HG02943 (cell line): ENCODE results near the gene NRCAM.

Experiments used
- ATAC-seq: cut with Tn5 transposase; IDR thresholded peaks from one replicate; pipeline ENCODE4 v1.9.1; 2021; ENCODE audit warnings: mild to moderate bottlenecking, low read depth, moderate library complexity; ENCODE audit not compliant: unreplicated experiment

The NRCAM gene

DNA sequence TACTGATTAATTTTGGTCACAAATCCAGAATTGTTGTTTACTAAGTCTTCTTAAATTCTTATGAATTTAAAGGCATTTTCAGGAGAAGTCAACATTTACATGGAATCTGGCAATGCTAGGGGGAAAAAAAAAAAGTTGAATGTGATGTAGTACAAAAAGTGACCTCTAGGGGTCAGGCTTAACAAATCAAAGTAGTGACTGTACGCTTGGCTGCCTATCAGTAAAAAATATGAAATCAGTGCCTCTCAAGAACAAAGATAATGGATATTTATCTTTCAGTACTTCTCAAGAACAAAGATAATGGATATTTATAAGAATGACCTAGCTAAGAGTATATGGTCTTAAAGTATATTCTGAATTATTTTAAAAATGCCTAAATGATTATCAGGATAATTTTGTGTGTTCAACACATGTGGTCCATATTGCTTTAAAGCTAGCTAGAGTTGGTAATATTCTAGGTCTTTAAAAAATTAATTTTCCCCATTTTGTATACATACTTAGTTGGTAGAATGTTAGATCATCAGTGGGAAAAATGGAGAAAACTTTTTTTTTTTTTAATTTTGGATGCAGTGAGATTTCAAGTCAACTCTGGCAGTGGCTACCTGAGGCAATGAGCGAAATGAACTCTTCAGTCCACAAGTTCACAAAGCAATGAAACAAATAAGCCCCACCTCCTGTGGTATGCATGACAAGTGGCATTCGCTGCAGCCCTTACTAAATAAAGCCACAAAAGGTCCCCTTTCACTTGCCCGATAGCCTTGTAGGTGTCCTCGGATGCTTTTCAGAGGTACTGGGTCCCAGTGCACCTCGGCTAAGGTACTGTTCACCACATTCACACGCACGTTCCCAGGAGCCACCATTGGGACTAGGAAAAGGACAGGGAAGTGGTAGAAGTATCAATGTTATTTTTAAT lies 274.9 kb downstream of the NRCAM start:
- no peak for ATAC-seq

DNA sequence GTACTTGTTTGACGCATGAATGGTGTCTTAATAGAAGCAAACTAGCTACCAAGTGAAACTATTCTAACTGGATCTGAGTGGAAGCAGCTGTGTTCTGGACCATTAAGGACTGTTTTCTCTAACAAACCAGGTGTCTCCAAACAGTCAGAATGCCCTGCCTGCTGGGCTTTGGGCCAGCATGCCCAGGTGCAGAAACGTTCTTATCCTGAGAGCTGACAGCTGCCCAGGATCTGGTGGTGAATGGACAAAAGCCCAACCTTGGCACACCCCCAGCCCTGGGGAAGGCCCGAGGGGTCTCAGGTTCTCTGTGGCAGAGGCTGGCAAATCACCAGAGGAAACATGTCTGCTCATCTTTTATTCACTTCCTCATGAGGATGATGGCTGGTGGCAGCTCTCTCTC lies 277.8 kb downstream of the NRCAM start:
- ATAC-seq: no peak

DNA sequence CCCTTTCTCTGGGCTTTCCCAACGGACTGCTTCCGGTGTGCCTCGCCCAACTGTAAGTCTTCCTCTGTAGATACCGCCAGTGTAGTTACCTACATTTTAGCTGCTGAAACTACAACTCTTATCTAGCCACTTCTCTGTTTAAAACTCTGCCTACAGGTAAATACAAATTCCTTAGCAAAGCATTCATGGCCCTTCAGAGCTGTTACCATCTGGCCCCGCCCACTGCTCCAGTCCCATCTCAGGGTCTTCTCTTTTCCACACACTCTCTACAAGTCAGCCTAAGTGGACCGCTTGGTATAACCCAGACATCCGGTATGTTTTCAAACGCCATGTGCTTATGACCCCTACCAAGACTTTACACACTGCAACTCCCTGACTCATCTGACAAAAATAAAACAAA lies 285.1 kb downstream of the NRCAM start:
- no peak for ATAC-seq

DNA sequence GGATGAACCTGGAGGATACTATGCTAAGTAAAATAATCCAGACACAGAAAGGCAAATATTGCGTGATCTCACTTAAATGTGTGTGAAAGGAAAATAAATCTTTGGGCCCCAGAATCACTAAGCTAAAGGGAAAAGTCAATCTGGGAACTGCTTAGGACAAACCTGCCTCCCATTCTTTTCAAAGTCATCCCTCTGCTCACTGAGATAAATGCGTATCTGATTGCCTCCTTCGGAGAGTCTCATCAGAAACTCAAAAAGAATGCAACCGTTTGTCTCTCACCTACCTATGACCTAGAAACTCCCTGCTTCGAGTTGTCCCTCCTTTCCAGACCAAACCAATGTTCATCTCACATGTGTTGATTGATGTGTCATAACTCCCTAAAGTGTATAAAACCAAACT lies 286.0 kb downstream of the NRCAM start:
- no peak for ATAC-seq

DNA sequence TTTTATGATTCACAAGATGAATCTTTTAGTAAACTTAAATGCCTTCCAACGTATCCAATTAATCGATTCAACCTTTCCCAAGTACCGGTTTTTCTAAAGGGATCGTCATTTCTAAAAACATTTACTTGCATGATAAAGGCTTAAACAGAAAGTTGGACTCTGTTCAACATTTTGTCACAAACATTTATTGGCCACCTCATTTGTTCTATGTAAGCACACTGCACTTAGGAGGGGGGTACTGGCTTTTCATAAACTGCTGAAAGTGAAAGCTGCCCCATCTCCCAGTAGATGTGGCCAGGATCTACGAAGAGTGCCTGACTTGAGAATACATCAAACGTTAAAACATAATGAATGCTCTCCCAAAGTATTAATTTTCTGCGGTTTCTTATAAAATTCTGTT lies 288.8 kb downstream of the NRCAM start:
- ATAC-seq: no peak

DNA sequence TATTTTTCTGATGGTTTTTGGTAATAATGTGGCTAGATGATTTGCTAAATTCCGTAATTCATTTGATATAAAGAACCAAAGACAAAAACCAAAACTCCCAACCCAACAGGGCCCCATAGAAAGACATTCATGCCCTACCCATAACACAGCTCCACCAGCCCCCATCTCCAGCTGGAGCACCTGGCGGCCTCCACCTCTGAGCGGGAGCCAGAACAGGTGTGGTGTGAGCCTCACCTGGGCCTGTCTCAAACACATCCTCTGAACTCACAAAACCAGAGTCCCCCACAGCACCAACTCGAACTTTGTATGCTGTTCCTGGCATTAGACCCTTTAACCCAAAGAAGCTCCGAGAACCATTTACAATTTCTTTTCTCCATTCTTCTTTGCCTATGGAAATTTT lies 289.5 kb downstream of the NRCAM start:
- no peak for ATAC-seq

DNA sequence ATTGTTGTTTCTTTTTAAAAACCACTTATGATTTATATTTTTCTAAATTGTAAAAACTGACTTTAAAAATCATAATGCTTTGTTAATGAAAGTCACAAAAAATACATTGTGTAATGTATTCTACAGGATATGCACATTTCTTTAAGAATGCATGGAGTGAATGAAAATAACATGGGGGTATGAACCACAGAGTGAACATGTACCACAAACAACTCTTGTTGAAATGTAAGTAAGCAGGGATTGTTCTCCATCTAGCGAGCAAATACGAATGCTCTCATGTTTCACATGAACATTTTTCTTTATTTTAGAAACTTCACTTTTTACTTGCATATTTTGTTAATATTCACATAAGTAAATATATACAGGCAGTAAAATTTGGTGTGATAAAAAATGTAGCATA lies 290.5 kb downstream of the NRCAM start:
- ATAC-seq: no peak

DNA sequence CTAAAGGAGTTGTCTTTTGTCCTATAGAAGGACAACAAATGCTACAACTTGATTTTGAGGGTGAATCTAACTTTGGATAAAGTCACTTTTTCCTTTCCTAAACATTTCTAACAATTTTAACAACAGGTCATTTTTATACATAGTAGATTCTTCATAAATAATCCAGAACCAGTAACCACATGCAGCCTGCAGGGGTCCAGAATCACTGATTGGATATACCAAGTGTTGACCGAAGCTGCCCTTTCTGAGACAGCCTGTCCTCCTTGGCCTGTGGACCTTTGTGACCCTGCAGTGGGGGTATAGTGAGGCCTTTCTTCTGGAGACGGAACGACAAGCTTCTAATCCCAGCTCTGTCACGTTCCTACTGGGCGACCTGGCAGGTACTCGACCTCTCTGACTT lies 291.3 kb downstream of the NRCAM start:
- ATAC-seq: no peak

DNA sequence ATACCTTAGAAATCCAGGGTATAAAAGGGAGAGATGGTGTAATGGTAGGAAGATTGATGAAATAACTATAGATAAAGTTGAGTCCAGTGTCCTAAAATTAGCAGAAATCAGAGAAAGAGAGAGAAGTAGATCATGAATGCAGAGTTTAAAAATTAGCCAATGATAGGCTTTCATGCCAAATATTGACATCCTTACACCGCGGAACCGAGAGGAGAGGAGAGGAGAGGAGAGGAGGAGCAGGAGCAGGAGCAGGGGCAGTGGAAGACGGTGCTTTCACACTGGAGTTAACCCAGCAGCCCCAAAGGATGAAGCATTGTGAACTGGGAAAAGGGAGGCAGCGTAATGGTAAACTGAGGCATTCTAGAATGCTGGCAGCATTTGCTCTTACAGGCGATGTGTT lies 291.9 kb downstream of the NRCAM start:
- no peak for ATAC-seq

DNA sequence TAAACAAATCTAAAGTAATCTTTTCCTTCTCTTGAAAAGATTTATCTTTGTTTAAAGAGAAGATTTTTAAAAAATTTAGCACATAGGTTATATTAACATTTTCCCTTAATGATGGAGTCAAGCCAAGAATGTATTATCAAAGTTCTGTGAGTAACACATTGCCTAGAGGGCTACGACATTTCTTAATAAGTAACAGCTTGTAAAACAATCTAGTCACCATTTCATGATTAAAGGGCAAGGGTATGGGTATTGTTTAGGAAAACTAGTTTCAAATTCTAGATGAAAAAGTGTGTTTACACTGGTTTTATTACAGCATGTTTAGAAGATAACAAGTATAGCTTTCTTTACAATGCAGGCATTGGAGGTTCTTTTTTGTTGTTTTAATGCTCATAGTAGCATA lies 297.5 kb downstream of the NRCAM start:
- no peak for ATAC-seq

DNA sequence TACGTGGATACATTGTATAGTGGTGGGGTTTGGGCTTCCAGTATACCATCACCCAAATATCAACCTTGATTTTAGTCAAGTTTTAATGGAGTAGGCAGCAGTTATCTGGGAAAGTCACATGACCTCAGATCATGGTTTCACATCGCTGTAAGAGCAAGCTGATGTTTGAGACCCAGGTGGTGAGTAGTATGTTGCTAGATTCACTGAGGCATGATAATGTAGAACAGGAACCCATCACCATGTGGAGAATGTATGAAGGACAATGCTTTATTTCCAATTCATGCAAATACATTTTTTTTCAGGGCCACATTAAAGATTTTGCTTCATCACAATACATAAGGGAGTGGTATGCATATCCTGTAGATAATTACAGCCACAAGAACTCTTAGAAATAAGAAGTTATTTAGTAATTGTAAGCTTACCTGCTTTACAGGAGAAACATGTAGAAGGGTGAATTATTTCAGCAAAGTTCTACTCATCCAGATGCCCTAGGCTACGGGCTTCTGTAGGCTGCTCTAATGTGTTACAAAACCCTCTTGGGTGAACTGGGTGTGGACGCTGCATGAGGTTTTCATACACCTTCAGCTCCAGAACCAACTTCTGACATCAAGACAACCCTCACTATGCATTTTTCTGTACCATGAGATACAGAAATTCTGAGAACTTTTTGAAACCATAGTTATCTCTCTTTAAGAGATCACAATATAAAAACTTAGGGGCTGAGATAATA lies 298.5 kb downstream of the NRCAM start:
- no peak for ATAC-seq

DNA sequence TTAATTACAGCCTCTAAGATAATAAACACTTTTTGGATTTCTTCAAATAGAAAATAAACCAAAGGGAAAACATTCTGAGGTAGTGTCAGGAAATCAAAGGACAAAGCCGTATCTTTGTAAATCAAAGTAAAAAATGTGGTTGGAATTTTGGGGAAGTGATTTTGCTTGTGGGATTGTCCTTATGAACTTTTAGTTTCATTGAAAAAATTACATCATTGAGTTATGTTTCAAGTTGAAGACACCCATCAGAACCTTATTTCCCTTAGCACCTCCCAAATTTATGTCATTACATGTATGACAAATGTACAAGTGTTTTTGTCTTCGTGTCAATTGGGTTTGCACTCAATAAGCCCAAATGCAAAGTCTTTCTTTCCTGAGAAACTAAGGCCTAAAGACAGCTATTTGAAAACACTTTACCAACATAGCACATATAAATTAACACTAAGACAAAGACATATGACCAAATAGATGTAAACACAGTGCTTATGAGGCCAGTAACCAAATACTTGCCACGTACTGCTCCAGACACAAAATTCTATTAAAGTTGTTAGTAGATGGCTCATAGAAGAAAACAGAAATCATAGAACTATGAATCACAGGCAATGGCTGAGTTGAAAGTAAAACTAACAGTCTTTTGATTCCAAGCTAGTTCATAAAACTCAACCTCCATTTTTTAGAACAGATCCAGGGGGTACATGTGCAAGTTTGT lies 299.2 kb downstream of the NRCAM start:
- ATAC-seq: no peak

DNA sequence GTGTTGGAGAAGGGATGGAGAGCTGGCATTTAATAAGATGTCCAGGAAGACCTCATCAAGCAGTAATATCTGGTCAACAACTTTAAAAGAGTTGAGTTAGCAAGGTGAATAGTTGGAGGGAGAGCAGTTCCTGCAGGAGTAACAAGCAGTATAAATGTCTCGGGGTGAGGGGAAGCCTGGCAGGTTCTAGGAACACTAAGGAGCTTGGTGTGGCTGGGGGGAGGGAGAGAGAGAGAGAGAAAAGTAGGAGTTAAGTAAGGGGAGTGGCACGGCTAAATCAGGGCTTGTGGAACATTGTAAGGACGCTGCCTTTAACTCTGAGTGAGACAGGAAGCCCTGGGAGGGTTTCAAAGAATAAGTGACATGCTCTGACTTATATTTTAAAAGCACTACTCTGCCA lies 304.0 kb downstream of the NRCAM start:
- ATAC-seq: no peak

DNA sequence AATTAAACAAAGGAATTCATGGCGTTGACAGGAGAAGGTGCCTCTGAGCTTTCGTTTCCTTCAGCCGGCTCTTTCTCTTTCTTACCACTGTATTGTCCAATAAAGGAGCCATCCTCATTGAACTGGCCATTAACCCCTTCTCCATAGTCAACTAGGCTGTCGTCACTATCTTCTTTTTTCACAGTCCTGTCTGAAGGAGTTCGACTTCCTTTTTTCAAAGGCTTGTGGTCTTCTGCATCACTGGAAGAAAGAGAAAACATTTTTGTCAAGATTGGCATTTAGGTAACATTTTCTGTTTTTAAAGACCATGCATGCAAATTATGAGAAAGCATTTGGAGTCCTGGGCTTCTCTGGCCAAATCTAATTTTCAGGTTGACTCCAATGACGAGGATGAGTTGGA lies 306.3 kb downstream of the NRCAM start:
- no peak for ATAC-seq

DNA sequence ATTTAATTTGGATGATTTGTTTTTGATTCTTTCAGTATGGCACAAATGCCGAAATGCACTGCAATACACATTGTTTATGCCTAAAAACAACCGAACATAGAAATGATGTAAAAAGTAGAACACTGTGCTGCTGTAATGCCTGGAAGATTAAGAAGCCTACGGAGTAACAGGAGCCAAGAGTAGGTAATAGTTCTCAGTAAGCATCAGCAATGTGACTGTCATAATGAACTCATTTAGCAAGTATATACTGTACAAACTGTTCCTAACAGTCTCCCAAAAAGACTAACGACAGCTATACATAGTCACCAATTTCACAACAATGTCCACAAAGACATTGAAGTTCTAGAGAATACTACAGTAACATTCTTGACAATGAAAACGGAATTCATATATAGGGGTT lies 307.1 kb downstream of the NRCAM start:
- no peak for ATAC-seq

DNA sequence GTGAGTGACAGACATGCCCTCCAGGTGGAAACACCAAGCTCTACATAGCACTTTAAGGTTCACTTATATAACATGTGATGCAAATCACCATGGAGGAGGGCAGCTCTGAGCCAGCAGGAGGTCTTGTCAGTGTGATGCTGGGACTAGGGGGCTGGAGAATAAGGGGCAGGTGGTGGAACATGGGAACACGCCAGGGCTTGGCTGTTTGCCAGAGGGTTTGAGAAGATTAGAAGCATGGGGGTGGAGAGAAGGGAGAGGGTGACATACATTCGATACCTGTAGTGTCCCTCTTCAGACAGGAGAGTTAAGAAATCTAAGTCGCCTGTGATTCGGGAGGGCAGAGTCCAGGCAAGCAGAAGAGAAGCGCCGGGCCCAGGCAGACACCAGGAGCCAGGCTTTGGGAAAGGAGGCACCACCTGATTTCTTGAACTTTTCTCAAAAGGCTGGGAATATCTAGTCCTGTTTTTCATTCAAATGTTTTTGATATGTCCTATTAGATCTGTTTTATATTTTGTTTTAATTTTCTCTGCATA lies 309.1 kb downstream of the NRCAM start:
- no peak for ATAC-seq

DNA sequence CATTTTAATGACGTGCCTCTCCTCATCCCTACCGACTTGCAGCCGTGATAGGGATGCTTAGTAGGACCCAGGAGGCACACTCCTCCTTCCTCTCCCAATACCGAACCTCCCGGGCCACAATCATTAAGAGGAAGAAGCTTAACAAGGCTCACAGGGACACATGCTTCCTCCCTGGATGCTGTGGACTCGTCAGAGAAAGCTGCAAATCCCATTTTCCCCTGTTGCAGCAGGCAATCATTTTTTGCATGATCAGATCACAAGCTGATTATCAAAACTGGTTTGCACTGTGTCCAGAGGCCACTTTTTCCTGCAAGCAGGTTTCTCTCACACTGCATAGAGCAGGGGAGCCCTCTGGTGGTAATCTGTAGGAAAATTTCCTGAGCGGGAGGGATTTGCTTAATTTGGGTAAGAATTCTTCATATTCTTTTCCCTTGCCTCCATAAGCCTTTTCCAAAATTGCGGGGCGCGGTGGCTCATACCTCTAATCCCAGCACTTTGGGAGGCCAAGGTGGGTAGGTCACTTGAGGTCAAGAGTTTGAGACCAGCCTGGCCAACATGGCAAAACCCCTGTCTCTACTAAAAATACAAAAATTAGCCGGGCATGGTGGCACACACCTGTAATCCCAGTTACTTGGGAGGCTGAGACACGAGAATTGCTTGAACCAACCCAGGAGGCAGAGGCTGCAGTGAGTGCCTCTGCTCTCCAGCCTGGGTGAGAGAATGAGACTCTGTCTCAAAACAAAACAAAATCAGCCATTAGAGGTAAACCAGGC lies 310.0 kb downstream of the NRCAM start:
- no peak for ATAC-seq

DNA sequence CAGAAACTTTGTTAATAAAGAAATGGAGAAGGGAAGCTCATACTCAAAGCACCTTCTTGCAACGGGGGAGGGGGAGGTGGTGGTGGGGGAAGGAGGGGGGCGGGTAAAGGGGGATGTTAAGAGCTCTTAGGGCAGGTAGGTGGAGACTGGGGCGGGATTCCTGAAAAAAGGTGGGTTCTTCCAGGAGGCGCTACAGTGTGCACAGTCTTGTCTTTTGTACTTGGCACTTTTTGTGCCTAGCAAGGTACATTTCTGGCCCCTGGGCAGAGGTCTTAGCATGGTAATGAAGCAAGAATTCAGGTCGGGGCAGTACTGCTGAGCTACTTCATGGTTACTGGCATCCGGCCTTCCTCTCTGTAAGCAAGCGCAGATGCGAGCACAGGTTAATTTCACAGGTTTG lies 310.8 kb downstream of the NRCAM start:
- ATAC-seq: no peak

DNA sequence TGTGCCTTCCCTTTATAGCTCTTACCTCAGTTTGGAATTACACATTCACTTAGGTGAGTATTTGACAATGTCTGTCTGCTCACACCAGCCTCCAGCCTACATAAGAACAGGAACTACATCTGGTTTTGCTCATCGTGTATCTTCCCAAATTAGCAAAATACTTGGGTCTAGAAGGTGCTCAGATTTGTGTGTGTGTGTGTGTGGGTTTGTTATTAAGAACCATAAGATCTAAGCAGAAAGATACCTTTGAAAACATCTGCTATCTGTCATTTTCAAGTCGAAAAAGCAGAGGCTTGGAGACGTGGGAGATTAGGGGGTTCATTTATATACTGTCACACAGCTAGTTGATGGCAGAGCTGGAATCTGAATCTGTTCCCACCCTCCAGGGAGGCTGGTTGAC lies 311.3 kb downstream of the NRCAM start:
- no peak for ATAC-seq

DNA sequence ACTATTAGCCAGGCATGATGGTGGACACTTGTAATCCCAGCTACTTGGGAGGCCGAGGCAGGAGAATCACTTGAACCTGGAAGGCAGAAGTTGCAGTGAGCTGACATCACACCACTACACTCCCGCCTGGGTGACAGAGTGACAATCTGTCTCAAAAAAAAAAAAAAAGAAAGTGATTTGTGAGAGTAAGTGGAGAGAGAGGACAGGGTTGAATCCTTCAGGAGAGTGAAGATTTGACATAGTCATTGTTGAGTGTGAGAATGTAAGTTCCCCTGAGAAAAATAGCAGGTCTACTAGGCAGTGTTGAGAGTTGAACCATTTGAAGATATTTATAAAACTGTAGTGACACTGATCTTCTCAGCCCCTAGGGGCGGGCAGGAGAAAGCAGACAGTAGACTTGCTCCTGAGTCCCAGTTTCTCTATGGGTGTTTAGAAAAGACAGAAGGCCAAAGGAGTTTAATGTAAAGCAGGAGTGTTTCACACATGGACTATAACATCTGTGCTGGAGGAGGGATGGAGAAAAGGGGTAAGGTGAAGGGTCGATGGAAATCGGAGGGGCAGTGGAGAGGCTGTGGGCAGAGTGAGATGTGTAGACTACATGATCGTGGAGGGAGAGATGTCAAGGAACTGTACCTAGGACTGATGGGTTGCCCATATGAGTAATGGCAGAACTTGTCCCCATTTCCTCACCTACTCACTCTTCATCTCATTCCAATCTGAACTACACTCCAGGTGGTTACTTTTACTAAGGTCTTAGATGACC lies 312.4 kb downstream of the NRCAM start:
- no peak for ATAC-seq
